GM12878 (cell line): ENCODE data around the gene SBF2. TPM values are rescaled to one million over a fixed set of nuclear protein-coding genes. Genes with fewer than 3 reads are reported as not detected.
"Not testable (repeated sequence)": the region's sequence is repeated elsewhere in the genome, so short reads cannot be mapped to it uniquely, and the experiment has no call there.

Experiments used
- ATAC-seq: fragments of 200-7000 bp; cut with Tn5 transposase; 3 replicates; pipeline ENCODE4 v1.9.1; 2020; ENCODE audit warnings: mild to moderate bottlenecking, moderate library complexity
- BruUV-seq: library from RNA; stranded (reverse); fragments of 400-500 nt; replicated peaks from 2 replicates; lab custom pipeline; 2021; lab: Mats Ljungman, UMichigan
- CTCF ChIA-PET: fragments of 300-600 bp; sonication (Branson Sonifier 250); formaldehyde crosslinking; extraction: SDS; loops from one replicate; lab custom pipeline; 2021; ENCODE audit warnings: inconsistent platforms; lab: Yijun Ruan, JAX
- POLR2A ChIA-PET: fragments of 350-600 bp; formaldehyde crosslinking; extraction: SDS; loops from one replicate; lab custom pipeline; 2021; ENCODE audit warnings: inconsistent platforms; lab: Charles Lee
- RAD21 ChIA-PET: fragments of 300-600 bp; sonication (Branson Sonifier 250); formaldehyde crosslinking; loops from one replicate; lab custom pipeline; 2023; ENCODE audit warnings: antibody characterized with exemption; ENCODE audit not compliant: unreplicated experiment; lab: Charles Lee
- SMC1A ChIA-PET: fragments of 300-600 bp; sonication (Branson Sonifier 250); formaldehyde crosslinking; loops from one replicate; lab custom pipeline; 2023; ENCODE audit not compliant: unreplicated experiment, uncharacterized antibody; lab: Charles Lee
- DNase-seq: peaks from one replicate; pipeline ENCODE4 v3.0.0-alpha.2; 2011; ENCODE audit warnings: low read depth, low spot score
- FAIRE-seq: peaks from 3 replicates; lab custom pipeline; 2011; peaks lifted over from hg19 to GRCh38; lab: Jason Lieb, UNC
- H2AFZ ChIP-seq: 2 replicates; pipeline ENCODE4 v1.6.0; 2011; ENCODE audit warnings: low read depth, low read length, control low read depth; ENCODE audit not compliant: control insufficient read depth
- H3K27ac ChIP-seq: 2 replicates; pipeline ENCODE4 v1.5.1; 2011; ENCODE audit warnings: control low read depth; ENCODE audit not compliant: control insufficient read depth, insufficient read depth
- H3K27me3 ChIP-seq, 2 experiments: replicated peaks in 1 of 2; 2 replicates each; pipeline versions ENCODE4 v1.6.0 to v1.6.1; 2011; ENCODE audit warnings: low read length in 1 of 2; ENCODE audit not compliant: control insufficient read depth in 2 of 2, insufficient read depth in 2 of 2
- H3K36me3 ChIP-seq, 2 experiments: 2 replicates each; pipeline ENCODE4 v1.5.1; 2011; ENCODE audit warnings: low read length in 1 of 2; ENCODE audit not compliant: control insufficient read depth in 2 of 2, insufficient read depth in 2 of 2
- H3K4me1 ChIP-seq: 2 replicates; pipeline ENCODE4 v1.6.1; 2011; ENCODE audit warnings: mild to moderate bottlenecking, low read length, moderate library complexity, mixed read lengths; ENCODE audit not compliant: control insufficient read depth, insufficient read depth
- H3K4me2 ChIP-seq: 2 replicates; pipeline ENCODE4 v1.6.0; 2011; ENCODE audit warnings: control low read depth; ENCODE audit not compliant: control insufficient read depth, insufficient read depth
- H3K4me3 ChIP-seq: fragments of 200-600 bp; sonication (generic); 2 replicates; pipeline ENCODE4 v1.5.1; 2016
- H3K79me2 ChIP-seq: 2 replicates; pipeline ENCODE4 v1.6.0; 2011; ENCODE audit warnings: low read length; ENCODE audit not compliant: control insufficient read depth, insufficient read depth
- H3K9ac ChIP-seq: 2 replicates; pipeline ENCODE4 v1.8.0; 2011; ENCODE audit warnings: low read length, control low read depth, mixed read lengths; ENCODE audit not compliant: control insufficient read depth, insufficient read depth
- H3K9me3 ChIP-seq: replicated peaks from 3 replicates; pipeline ENCODE4 v1.5.1; 2011; ENCODE audit warnings: mild to moderate bottlenecking, low read length; ENCODE audit not compliant: control insufficient read depth, insufficient read depth
- H4K20me1 ChIP-seq: 2 replicates; pipeline ENCODE4 v1.6.0; 2011; ENCODE audit not compliant: control insufficient read depth, insufficient read depth
- CHD2 ChIP-seq: IDR thresholded peaks from 2 replicates; pipeline ENCODE4 v1.6.1; 2011; ENCODE audit warnings: low read depth, low read length, improper control_type of control experiment, borderline replicate concordance
- CREB1 ChIP-seq: IDR thresholded peaks from 2 replicates; pipeline ENCODE4 v1.6.1; 2012; ENCODE audit warnings: low read depth, mild to moderate bottlenecking, inconsistent platforms
- HCFC1 ChIP-seq: fragments of 150-350 bp; IDR thresholded peaks from 2 replicates; pipeline ENCODE4 v1.6.1; 2014; ENCODE audit warnings: low read length
- HDAC6 ChIP-seq: fragments of 200-600 bp; sonication (generic); IDR thresholded peaks from one replicate; pipeline ENCODE4 v1.8.0; 2017; ENCODE audit warnings: antibody characterized with exemption; ENCODE audit not compliant: unreplicated experiment
- KLF5 ChIP-seq: fragments of 450-650 bp; IDR thresholded peaks from 2 replicates; pipeline ENCODE4 v1.6.1; 2014; ENCODE audit warnings: mild to moderate bottlenecking; ENCODE audit not compliant: partially characterized antibody
- MLLT1 ChIP-seq: fragments of 450-650 bp; IDR thresholded peaks from 2 replicates; pipeline ENCODE4 v1.6.1; 2016; ENCODE audit warnings: mild to moderate bottlenecking
- MYB ChIP-seq: fragments of 150-350 bp; IDR thresholded peaks from 2 replicates; pipeline ENCODE4 v1.6.1; 2014; ENCODE audit warnings: mild to moderate bottlenecking, low read depth, low read length, borderline replicate concordance
- NBN ChIP-seq: fragments of 450-650 bp; IDR thresholded peaks from 2 replicates; pipeline ENCODE4 v1.6.1; 2016
- NFYB ChIP-seq: IDR thresholded peaks from 2 replicates; pipeline ENCODE4 v1.6.1; 2011; ENCODE audit warnings: low read depth, mild to moderate bottlenecking, low read length, improper control_type of control experiment, moderate library complexity; ENCODE audit not compliant: insufficient read depth
- PKNOX1 ChIP-seq: fragments of 450-650 bp; IDR thresholded peaks from 2 replicates; pipeline ENCODE4 v1.6.1; 2016; ENCODE audit warnings: mild to moderate bottlenecking
- RAD51 ChIP-seq: fragments of 450-650 bp; IDR thresholded peaks from 2 replicates; pipeline ENCODE4 v1.6.1; 2016; ENCODE audit warnings: moderate library complexity, mild to moderate bottlenecking, inconsistent platforms
- SMC3 ChIP-seq: IDR thresholded peaks from 2 replicates; pipeline ENCODE4 v1.6.1; 2011; ENCODE audit warnings: low read length, improper control_type of control experiment, borderline replicate concordance
- SP1 ChIP-seq: IDR thresholded peaks from one replicate; pipeline ENCODE4 v1.6.1; 2011; ENCODE audit warnings: low read depth, low read length
- TCF12 ChIP-seq: IDR thresholded peaks from 2 replicates; pipeline ENCODE4 v1.6.1; 2011; ENCODE audit warnings: low read depth, mild to moderate bottlenecking, low read length
- TCF3 ChIP-seq: IDR thresholded peaks from 2 replicates; pipeline ENCODE4 v1.6.1; 2012; ENCODE audit warnings: low read depth, mild to moderate bottlenecking, low read length, borderline replicate concordance; ENCODE audit not compliant: insufficient read depth
- ZSCAN29 ChIP-seq: fragments of 450-650 bp; IDR thresholded peaks from 2 replicates; pipeline ENCODE4 v1.6.1; 2017; ENCODE audit warnings: mild to moderate bottlenecking, moderate library complexity
- WGBS: methylation state at CpG from one replicate; pipeline ENCODE4 v1.1.6; 2016; ENCODE audit warnings: low lambda C conversion rate; ENCODE audit not compliant: insufficient replicate concordance, insufficient coverage; ENCODE audit errors: missing lambda C conversion rate; 5-methylcytosine and 5-hydroxymethylcytosine counted together
- in situ Hi-C: fragments of 300-500 bp; cut with MboI; formaldehyde crosslinking; loops from 9 replicates; pipeline ENCODE4 v1.14.3; 2018; ENCODE audit warnings: mixed read lengths
- intact Hi-C: fragments of 100-400 bp; cut with micrococcal nuclease; formaldehyde crosslinking; loops from one replicate; pipeline ENCODE4 v1.14.2; 2022; ENCODE audit not compliant: unreplicated experiment
- polyA plus RNA-seq, 11 experiments: library from polyadenylated mRNA; depleted of rRNA in 4 of 11; unstranded in 6 of 11; stranded (reverse) in 5 of 11; fragments of >200 nt; fragmentation: Nextera tagmentation in 4 of 11; fragmentation: Illumina TruSeq in 1 of 11; extraction: Ambion mirVana in 4 of 11; extraction: Trizol in 1 of 11; gene quantifications; 1 replicate in 1 of 11; 2 replicates in 10 of 11; pipeline versions ENCODE4 v1.2.1 to v1.2.3, GENCODE V29; 2011 to 2016; ENCODE audit warnings: inconsistent platforms in 2 of 11, missing spikeins in 2 of 11, low read depth in 1 of 11
- total RNA-seq, 4 experiments: library from RNA; depleted of rRNA in 3 of 4; stranded (reverse); fragments of >200 nt in 3 of 4; fragmentation: Illumina TruSeq in 1 of 4; extraction: Trizol in 1 of 4; gene quantifications; 2 replicates each; pipeline versions ENCODE4 v1.2.1 to v1.2.3, GENCODE V29; 2013 to 2021
- TF ChIP-seq, protein P1 (sequence below): fragments of 450-650 bp; IDR thresholded peaks from 2 replicates; pipeline ENCODE4 v1.6.1; 2017; ENCODE audit warnings: mild to moderate bottlenecking

Gene SBF2
- total and polyA plus RNA-seq, 10 of the 15 experiments (the other 5 are each of a cell fraction or from before 2014, with no cell fraction given), result 0.24 to 2.3 (median 1.1) TPM

GRCh38 chr11:9941991-9942390 lies 352.0 kb downstream of the SBF2 start:
- Histone ChIP-seq H3K27ac (no peak overlapping the region), H3K4me2 (no peak overlapping the region), H2AFZ (no peak overlapping the region), H4K20me1 (no peaks in the 10 kb centered on the region), H3K36me3 (no peaks in the 10 kb centered on the region), H3K79me2 (no peaks in the 10 kb centered on the region), H3K9ac (no peak overlapping the region), H3K4me1 (no peaks in the 10 kb centered on the region), H3K9me3 (no peaks in the 10 kb centered on the region; the same call in 2 of the 3 replicates), H3K27me3 (no peaks in the 10 kb centered on the region), H3K4me3 (no peak overlapping the region)
- ChIA-PET RAD21 (no interaction called here), POLR2A (no interaction called here), SMC1A (no interaction called here), CTCF (no interaction called here)
- no peak for FAIRE-seq
- no peak for DNase-seq
- WGBS, result 84% methylated on average over 5 of the region's 5 CpGs
- TF ChIP-seq KLF5 (no peak), MYB (no peak), HDAC6 (no peak), ZSCAN29 (no peak), HCFC1 (no peak), CHD2 (no peak), MLLT1 (no peak), NFYB (no peak), TCF3 (no peak), CREB1 (no peak), RAD51 (no peak), SMC3 (no peak), PKNOX1 (no peak), TCF12 (no peak), NBN (no peak), SP1 (no peak)
- TF ChIP-seq, protein P1, sequence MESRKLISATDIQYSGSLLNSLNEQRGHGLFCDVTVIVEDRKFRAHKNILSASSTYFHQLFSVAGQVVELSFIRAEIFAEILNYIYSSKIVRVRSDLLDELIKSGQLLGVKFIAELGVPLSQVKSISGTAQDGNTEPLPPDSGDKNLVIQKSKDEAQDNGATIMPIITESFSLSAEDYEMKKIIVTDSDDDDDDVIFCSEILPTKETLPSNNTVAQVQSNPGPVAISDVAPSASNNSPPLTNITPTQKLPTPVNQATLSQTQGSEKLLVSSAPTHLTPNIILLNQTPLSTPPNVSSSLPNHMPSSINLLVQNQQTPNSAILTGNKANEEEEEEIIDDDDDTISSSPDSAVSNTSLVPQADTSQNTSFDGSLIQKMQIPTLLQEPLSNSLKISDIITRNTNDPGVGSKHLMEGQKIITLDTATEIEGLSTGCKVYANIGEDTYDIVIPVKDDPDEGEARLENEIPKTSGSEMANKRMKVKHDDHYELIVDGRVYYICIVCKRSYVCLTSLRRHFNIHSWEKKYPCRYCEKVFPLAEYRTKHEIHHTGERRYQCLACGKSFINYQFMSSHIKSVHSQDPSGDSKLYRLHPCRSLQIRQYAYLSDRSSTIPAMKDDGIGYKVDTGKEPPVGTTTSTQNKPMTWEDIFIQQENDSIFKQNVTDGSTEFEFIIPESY, result no peak
- BruUV-seq, result no TSS peak
- intact Hi-C loops (no loop called here), in situ Hi-C loops (no loop called here)
- ATAC-seq, result no peak

- intact Hi-C loops, RAD21 ChIA-PET, H3K27me3 ChIP-seq, FAIRE-seq, H3K9ac ChIP-seq, POLR2A ChIA-PET, CTCF ChIA-PET, H3K4me1 ChIP-seq, ATAC-seq, H3K36me3 ChIP-seq, SMC1A ChIA-PET, H3K9me3 ChIP-seq, H3K27ac ChIP-seq, H4K20me1 ChIP-seq, H3K4me3 ChIP-seq, in situ Hi-C loops, BruUV-seq, H2AFZ ChIP-seq, H3K79me2 ChIP-seq, H3K4me2 ChIP-seq, DNase-seq: not testable (repeated sequence)
- WGBS, result 68% methylated on average over 11 of the region's 11 CpGs
These were observed 354.9 kb downstream of the SBF2 start for GRCh38 chr11:9939150-9939549.
